Epidermal melanocyte (primary cell): ENCODE results near the gene LRRC45.
"Not testable (repeated sequence)": the region's sequence is repeated elsewhere in the genome, so short reads cannot be mapped to it uniquely, and the experiment has no call there.

Source experiments
- DNase-seq: peaks from one replicate; pipeline ENCODE4 v3.0.0; 2011; ENCODE audit warnings: low spot score; ENCODE audit not compliant: insufficient read length

LRRC45 gene

GRCh38 chr17:82022981-82023446 is at the start of gene LRRC45:
LRRC45 (plus strand) TSS chr17:82023305; CDS start chr17:82023644, 339 bp downstream.
- peak; percentile 100 for DNase-seq

- no peak for DNase-seq
Measured at GRCh38 chr17:81973432-81973831, 49.7 kb upstream of the LRRC45 start.

GRCh38 chr17:81976332-81977210 is 46.5 kb upstream of the LRRC45 start:
- no peak for DNase-seq

- peak; percentile 62 for DNase-seq
Measured at GRCh38 chr17:81977211-81977808, 45.8 kb upstream of the LRRC45 start, which contains the start of gene ASPSCR1. ASPSCR1 (plus strand) TSS chr17:81977629; CDS start chr17:81977647, 18 bp downstream.

GRCh38 chr17:81978524-81979298 is 44.4 kb upstream of the LRRC45 start:
- DNase-seq = no peak

GRCh38 chr17:81980122-81980521 is 43.0 kb upstream of the LRRC45 start:
- DNase-seq = no peak

GRCh38 chr17:81980707-81981343 is 42.3 kb upstream of the LRRC45 start:
- no peak for DNase-seq

- not testable (repeated sequence) for DNase-seq
Measured at GRCh38 chr17:81981511-81981910, 41.6 kb upstream of the LRRC45 start.

- no peak for DNase-seq
Measured at GRCh38 chr17:81983011-81983638, 40.0 kb upstream of the LRRC45 start.

GRCh38 chr17:81983639-81984373 is 39.3 kb upstream of the LRRC45 start:
- no peak for DNase-seq

GRCh38 chr17:81984773-81985410 is 38.2 kb upstream of the LRRC45 start:
- DNase-seq = no peak

GRCh38 chr17:81986606-81987005 is 36.5 kb upstream of the LRRC45 start:
- no peak for DNase-seq

- no peak for DNase-seq
Measured at GRCh38 chr17:81987161-81987770, 35.8 kb upstream of the LRRC45 start.

GRCh38 chr17:81990836-81991683 is 32.0 kb upstream of the LRRC45 start:
- no peak for DNase-seq

GRCh38 chr17:81991684-81992305 is 31.3 kb upstream of the LRRC45 start:
- peak; percentile 90 for DNase-seq

GRCh38 chr17:81992306-81993102 is 30.6 kb upstream of the LRRC45 start:
- DNase-seq = no peak
